NCI-H345 (cell line): ENCODE measurements around the gene LDLRAD4.

Source experiments
- DNase-seq: peaks from one replicate; lab custom pipeline; 2025; lab: John Stamatoyannopoulos, UW

LDLRAD4 gene

GRCh38 chr18:13550418-13551304 is 332.1 kb downstream of the LDLRAD4 start:
- no peak for DNase-seq

- DNase-seq = no peak
Measured at GRCh38 chr18:13551305-13551603, 332.7 kb downstream of the LDLRAD4 start.

DNA sequence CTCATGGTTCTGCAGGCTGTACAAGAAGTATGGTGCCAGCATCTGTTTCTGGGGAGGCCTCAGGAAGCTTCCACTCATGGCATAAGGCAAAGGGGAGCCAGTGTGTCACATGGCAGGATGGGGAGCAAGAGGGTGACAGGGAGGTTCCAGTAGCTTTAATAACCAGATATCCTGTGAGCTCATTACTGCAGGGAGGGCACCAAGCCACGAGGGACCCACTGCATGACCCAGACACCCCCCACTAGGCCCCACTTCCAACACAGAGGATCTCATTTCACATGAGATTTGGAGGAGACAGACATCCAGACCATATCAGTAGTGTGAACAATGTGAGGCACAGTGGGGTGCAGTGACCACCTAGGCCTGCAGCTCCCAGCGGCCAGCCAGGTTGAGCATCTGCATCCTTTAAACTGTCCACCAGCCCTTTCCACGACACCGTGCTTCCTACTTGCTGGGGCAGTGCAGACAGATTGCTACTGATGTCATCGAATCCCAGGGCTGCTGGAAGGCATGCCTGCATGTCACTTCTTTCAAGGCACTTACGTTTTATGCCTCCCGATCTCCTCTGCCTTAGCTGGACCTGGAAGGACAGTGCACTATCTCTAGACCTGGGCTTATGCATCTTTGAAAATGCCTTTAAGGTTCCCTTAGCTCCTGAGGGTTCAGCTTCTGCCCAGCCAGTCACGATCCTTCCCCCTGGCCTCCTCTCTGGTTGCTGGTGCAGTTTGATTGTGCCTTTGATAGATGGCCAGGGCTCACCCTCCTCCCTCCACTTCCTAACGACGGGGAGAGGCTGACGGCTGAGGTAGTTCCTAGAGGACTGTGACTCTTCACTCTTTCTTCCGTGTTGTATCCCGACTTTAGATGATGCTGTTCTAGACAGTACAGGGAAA is 333.5 kb downstream of the LDLRAD4 start:
- DNase-seq = no peak

DNA sequence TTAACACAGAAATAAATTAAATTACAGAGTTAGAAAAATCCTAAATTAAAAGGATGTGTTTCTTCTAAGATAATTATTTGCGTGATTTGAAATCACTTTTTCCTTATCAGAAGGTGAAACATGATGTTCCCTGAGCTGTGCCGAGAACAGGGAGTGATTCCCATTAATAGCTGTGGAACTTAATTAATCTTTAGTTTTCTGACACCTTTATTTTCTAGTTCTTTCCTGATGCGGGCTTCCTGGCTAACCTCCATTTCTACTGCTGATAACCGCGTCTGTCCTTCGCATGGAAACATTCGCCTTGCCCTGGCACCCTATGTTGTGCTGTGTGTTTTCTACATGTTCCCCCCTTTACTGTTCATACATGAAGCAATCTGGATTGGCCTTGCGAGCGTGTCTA is 334.9 kb downstream of the LDLRAD4 start:
- DNase-seq = no peak

GRCh38 chr18:13555192-13555591 is 336.6 kb downstream of the LDLRAD4 start:
- no peak for DNase-seq

GRCh38 chr18:13555865-13556264 is 337.3 kb downstream of the LDLRAD4 start:
- DNase-seq = no peak

- DNase-seq = no peak
Measured at GRCh38 chr18:13556502-13556901, 337.9 kb downstream of the LDLRAD4 start.

DNA sequence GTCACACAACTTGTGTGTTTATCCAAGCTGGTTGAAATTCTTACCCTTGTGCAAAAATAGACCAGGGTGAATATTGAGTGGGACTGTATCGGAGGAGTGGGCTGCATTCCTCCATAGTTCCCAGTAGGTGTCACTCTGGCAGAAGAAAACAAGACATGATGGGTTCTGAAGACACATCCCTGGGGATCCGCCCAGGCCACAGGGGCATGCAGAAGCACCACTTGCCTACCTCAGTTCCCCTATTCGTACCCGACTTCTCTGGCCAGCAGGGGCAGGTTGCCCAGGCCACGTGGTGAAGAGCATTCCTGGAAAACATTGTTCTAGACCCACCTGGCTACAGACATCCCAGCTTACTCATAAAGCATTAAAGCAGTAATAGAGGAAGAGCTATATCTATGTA is 339.6 kb downstream of the LDLRAD4 start:
- peak; percentile 33 for DNase-seq

- DNase-seq = no peak
Measured at GRCh38 chr18:13558790-13559189, 340.2 kb downstream of the LDLRAD4 start.

DNA sequence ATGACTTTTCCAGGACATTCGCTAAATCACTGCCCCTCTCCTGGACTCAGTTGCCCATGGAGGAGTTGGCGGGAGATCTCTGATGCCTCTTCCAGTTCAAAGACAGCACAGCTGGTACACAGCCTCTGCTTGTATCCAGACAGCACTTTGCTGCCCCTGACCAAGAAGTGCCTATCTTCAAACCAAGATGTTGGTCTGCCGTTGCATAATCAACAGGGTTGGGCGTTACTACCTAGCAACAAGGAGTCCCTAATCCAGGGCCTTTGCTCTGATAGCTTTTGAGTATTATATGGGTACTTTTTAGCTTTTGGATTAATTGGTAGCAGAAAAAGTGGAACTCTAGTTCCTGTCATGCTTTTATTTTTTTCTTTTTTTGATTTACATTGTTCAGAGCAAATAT is 341.2 kb downstream of the LDLRAD4 start:
- DNase-seq = no peak

DNA sequence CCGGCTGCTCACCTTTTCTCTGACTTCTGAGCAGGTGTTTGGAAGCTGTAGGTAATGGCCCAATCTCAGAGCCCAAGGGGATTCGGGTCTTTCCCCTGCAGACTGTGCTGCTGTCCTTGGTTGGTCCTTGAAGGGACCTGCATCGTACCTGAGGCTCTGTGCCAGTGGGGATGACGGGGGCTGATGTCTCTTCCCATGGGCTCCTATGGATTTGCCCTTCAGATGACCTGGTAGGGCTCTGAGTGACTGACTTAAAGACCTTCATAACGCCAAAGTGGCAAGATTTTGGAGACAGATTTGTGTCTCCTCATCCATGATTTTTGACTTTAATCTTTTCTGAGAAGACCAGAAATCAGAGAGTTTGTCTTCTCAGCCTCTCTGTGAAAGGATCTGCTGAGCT is 341.7 kb downstream of the LDLRAD4 start:
- DNase-seq = no peak

GRCh38 chr18:13562494-13563029 is 344.0 kb downstream of the LDLRAD4 start:
- DNase-seq = no peak

DNA sequence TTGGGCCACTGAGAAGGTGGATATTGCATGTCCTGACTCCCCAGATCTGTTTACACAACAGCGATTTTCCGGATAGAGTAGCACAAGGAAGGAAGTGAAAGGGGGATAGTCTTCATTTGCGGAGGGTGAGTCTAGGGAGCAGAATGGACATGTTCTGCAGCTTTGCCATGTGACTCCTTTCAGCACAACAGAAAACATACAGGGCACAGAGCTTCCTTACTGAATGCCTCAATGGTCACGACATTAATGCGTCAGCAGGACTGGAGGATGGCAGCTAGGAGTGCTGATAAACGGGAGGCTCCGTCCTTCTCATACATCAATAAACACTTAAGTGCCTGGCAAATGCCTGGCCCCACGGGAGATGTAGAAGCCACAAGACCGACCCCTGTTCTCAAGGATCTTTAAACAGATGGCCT is 344.8 kb downstream of the LDLRAD4 start:
- peak; percentile 14 for DNase-seq

GRCh38 chr18:13564579-13564978 is 346.0 kb downstream of the LDLRAD4 start:
- peak; percentile 81 for DNase-seq

DNA sequence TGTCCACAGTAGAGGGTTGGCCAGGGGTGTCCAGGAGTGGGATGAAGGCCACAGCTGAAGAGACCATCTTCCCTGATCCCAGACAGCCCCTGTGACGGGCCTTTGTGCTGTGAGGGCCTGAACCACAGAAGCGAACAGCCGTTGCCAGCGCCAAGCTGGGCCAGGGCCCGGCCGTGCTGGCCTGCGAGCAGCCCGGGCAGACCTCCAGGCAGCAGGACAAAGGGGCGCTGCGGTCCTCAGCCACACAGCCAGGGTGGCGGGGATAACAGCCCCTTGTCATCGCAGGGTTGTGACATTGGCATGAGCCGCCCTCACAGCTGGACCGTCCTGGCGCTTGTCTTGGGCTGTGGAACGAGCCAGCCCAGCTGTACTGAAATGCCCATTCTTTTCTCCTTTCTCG is 346.7 kb downstream of the LDLRAD4 start:
- no peak for DNase-seq

DNA sequence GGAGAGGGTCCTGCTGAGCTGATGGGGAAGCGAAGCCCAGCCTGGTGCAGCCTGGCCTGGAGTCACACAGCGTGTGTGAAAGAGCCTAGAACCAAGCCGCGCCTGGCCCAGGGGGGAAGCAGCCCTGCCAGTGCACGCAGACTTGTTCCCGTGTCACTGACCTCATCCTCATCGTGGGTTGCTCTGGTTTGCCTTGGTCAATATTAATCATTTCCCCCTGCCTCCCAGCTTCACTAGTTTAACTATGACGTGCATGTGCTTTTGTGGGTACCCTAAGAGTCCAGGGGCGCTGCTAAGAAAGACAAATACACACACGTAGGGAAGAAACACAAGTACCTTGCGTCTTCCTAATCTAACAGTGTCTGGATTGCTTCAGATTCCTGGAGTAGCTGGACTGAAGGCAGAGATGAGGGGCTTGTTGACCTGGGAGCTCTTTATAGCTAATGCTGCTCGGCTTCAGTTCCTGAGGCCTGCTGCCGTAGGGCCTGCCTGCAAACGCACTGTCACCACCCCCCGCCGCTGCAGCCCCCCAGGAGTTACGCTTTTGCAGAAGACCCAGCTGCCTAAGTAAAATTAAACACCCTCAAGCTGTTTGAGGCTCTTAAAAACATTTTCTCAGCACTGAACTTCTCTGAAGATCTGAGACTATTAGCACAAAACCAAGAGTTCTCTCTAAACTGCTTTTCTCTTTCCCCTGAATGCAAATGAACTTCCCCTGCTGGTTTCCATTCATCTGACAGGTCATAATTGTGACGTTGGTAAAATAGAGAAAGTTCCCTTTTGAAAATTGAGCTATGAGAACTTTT is 348.6 kb downstream of the LDLRAD4 start:
- no peak for DNase-seq

- DNase-seq = no peak
Measured at GRCh38 chr18:13568443-13569392, 350.2 kb downstream of the LDLRAD4 start.

DNA sequence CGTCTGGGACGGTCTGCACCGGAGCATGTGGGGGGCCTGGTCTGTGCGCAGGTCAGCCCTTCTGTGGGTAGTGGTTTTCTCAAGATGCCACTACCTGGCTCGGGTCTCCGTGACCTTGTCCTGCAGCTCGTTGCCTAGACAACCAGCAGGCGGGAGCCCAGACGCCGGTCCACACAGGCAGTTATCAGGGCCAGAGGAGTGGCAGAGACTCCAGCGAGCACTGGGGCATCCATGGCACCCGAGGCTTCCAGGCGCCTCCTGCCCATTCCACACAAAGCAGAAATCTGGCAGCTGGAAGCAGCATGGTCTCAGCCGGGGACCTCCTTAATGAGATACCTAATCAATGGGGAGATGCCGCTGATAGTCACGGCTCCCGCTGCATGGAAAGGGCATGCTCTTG is 351.7 kb downstream of the LDLRAD4 start:
- no peak for DNase-seq

- DNase-seq = no peak
Measured at GRCh38 chr18:13570856-13571495, 352.4 kb downstream of the LDLRAD4 start.

- no peak for DNase-seq
Measured at GRCh38 chr18:13572148-13572547, 353.6 kb downstream of the LDLRAD4 start.
